Uterus (tissue), 2 donors: Measurements from ENCODE around the gene IFNAR1.

Experiments used
- CTCF ChIP-seq, 4 experiments: fragments of 200-600 bp in 2 of 4; fragments of 450-650 bp in 2 of 4; sonication (generic) in 2 of 4; IDR thresholded peaks; one replicate each; pipeline ENCODE4 v1.5.1; 2016 to 2019; ENCODE audit warnings: antibody characterized with exemption in 4 of 4, mild to moderate bottlenecking in 2 of 4, moderate library complexity in 1 of 4
- POLR2A ChIP-seq, 2 donors: fragments of 450-650 bp; IDR thresholded peaks; one replicate each; pipeline ENCODE4 v1.6.1; 2016; ENCODE audit warnings: antibody characterized with exemption in 2 of 2, mild to moderate bottlenecking in 1 of 2, moderate library complexity in 1 of 2

- TF ChIP-seq POLR2A (IDR thresholded peaks at IDR 0.05) (no peak), CTCF (IDR thresholded peaks at IDR 0.05) (no peak)
Observed at GRCh38 chr21:33305938-33306337, 18.8 kb upstream of the IFNAR1 start.
